Brain microvascular endothelial cell (primary cell): ENCODE measurements around the gene PCDHGA9.

ENCODE experiments used
- DNase-seq: peaks from one replicate; pipeline ENCODE4 v3.0.0-alpha.2; 2020
- H3K27ac ChIP-seq: fragments of 250-450 bp; sonication (Bioruptor Pico); 2 replicates; pipeline ENCODE4 v1.5.1; 2020; ENCODE audit warnings: mild to moderate bottlenecking, moderate library complexity
- H3K27me3 ChIP-seq: fragments of 250-450 bp; sonication (Bioruptor Pico); replicated peaks from 2 replicates; pipeline ENCODE4 v1.5.1; 2020; ENCODE audit warnings: mild to moderate bottlenecking
- H3K36me3 ChIP-seq: fragments of 250-450 bp; sonication (Bioruptor Pico); replicated peaks from 2 replicates; pipeline ENCODE4 v1.5.1; 2020; ENCODE audit warnings: mild to moderate bottlenecking
- H3K4me3 ChIP-seq: 2 replicates; pipeline ENCODE4 v1.5.1; 2011; ENCODE audit warnings: low read depth, mild to moderate bottlenecking, control low read depth, low read length, moderate library complexity
- in situ Hi-C: cut with HindIII; loops from 2 replicates; pipeline ENCODE4 v1.10.0; 2017; ENCODE audit warnings: low sequenced_read_pairs, low pct_ligation_motif_present
- TF ChIP-seq, protein P1 (sequence below): IDR thresholded peaks from 2 replicates; pipeline ENCODE4 v1.5.1; 2011; ENCODE audit warnings: low read depth, mild to moderate bottlenecking, moderate library complexity, low read length, control low read depth, inconsistent platforms; ENCODE audit errors: missing control alignments

Gene PCDHGA9

DNA sequence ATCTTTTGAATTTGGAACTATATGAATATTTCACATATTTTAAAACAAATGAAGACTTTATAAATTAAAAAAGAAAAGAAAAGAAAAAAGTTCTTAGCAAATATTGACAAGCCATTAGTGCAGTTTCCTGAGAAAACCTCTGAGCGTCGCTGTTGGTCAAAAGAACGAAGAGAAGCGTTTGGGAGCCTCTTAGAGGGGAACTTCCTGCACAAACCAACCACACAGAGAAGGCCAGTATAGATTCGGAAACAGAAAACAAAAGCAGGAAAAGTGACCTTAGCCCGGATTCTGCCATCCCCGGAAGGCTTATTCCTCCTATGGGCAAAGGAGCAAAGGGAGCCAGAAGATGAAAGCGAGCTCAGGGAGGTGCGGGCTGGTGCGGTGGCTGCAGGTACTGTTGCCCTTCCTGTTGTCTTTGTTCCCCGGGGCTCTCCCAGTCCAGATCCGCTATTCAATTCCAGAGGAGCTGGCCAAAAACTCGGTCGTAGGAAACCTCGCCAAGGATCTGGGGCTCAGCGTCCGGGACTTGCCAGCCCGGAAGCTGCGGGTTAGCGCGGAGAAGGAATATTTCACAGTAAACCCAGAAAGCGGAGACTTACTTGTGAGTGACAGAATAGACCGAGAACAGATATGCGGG is 42.7 kb upstream of the PCDHGA9 start, which contains the start of gene PCDHGB2:
PCDHGB2 (plus strand) TSS at position 205 of the 637 bp plus-strand sequence; CDS start at position 347, 142 bp downstream.
- Histone ChIP-seq H3K27me3 (peaks cover 5% of the 10 kb centered on the region), H3K27ac (no peak within 1 kb of the TSS), H3K4me3 (peak within 1 kb of the TSS; percentile 40), H3K36me3 (no peaks in the 10 kb centered on the region)
- TF ChIP-seq, protein P1, sequence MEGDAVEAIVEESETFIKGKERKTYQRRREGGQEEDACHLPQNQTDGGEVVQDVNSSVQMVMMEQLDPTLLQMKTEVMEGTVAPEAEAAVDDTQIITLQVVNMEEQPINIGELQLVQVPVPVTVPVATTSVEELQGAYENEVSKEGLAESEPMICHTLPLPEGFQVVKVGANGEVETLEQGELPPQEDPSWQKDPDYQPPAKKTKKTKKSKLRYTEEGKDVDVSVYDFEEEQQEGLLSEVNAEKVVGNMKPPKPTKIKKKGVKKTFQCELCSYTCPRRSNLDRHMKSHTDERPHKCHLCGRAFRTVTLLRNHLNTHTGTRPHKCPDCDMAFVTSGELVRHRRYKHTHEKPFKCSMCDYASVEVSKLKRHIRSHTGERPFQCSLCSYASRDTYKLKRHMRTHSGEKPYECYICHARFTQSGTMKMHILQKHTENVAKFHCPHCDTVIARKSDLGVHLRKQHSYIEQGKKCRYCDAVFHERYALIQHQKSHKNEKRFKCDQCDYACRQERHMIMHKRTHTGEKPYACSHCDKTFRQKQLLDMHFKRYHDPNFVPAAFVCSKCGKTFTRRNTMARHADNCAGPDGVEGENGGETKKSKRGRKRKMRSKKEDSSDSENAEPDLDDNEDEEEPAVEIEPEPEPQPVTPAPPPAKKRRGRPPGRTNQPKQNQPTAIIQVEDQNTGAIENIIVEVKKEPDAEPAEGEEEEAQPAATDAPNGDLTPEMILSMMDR, result peak; percentile 48
- DNase-seq, result no peak
- in situ Hi-C loops, result no loop called here

DNA sequence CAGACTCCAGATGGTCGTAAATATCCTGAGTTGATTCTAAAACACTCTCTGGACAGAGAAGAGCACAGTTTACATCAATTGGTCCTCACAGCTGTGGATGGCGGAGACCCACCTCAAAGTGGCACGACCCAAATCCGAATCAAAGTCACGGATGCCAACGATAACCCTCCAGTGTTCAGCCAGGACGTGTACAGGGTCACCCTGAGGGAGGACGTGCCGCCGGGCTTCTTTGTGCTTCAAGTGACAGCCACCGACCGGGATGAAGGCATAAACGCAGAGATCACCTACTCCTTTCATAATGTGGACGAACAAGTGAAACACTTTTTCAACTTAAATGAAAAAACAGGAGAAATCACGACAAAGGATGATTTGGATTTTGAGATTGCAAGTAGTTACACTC is 41.9 kb upstream of the PCDHGA9 start:
- Histone ChIP-seq H3K27ac (no peak overlapping the region), H3K27me3 (peaks cover 5% of the 10 kb centered on the region), H3K4me3 (no peak overlapping the region), H3K36me3 (no peaks in the 10 kb centered on the region)
- no peak for DNase-seq
- TF ChIP-seq, protein P1, result no peak
- in situ Hi-C loops, result no loop called here

DNA sequence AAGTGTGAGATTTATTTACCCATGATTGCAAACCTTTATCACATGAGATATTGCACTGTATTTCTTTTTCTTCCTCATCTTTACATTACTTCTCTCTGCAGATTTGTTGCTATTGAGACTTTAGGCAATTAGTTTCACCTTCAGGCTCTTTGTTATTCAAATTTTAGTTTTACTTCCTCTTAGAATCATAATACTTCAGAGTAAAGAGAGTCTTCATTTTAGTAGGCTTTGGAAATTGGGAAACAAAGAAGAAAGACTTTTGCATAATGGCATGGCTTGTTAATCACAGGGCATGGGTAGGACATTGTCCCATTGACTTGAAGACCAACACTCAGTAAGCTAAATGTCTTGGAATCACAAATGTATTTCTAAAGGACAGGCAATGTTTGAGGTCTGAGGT is 39.9 kb upstream of the PCDHGA9 start:
- no peak for DNase-seq
- TF ChIP-seq, protein P1, result no peak
- H3K4me3 ChIP-seq, result no peak overlapping the region
- peaks cover 8% of the 10 kb centered on the region for H3K27me3 ChIP-seq
- H3K27ac ChIP-seq, result no peak overlapping the region
- H3K36me3 ChIP-seq, result no peaks in the 10 kb centered on the region
- in situ Hi-C loops, result no loop called here

DNA sequence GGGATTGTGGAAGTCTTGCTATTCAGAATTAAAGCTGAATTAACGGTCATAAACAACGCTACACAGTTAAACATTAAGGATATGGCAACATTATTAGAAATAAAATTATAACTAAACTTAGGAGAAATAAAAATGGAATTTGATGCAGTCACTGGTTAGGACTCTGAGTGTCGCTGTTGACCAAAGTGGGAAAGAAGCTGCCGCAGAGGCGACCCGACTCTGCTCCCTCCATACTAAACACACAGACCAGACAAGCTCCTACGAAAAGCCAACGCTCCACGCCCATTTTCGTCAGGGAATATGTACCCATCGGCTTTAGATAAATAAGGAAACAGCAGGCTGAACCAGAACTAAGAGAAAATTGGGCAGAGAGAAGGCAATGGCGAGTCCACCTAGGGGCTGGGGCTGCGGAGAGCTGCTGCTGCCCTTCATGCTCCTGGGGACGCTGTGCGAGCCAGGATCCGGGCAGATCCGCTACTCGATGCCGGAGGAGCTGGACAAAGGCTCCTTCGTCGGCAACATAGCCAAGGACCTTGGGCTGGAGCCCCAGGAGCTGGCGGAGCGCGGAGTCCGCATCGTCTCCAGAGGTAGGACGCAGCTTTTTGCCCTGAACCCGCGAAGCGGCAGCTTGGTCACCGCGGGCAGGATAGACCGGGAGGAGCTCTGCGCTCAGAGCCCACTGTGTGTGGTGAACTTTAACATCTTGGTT is 38.5 kb upstream of the PCDHGA9 start, which contains the start of gene PCDHGA5:
PCDHGA5 (plus strand) TSS at position 211 of the 709 bp plus-strand sequence; CDS start at position 380, 169 bp downstream.
- no peak within 1 kb of the TSS for H3K27ac ChIP-seq
- in situ Hi-C loops, result no loop called here
- H3K36me3 ChIP-seq, result no peaks in the 10 kb centered on the region
- TF ChIP-seq, protein P1, result peak; percentile 29
- H3K27me3 ChIP-seq, result peaks cover 8% of the 10 kb centered on the region
- no peak within 1 kb of the TSS for H3K4me3 ChIP-seq
- DNase-seq, result no peak

DNA sequence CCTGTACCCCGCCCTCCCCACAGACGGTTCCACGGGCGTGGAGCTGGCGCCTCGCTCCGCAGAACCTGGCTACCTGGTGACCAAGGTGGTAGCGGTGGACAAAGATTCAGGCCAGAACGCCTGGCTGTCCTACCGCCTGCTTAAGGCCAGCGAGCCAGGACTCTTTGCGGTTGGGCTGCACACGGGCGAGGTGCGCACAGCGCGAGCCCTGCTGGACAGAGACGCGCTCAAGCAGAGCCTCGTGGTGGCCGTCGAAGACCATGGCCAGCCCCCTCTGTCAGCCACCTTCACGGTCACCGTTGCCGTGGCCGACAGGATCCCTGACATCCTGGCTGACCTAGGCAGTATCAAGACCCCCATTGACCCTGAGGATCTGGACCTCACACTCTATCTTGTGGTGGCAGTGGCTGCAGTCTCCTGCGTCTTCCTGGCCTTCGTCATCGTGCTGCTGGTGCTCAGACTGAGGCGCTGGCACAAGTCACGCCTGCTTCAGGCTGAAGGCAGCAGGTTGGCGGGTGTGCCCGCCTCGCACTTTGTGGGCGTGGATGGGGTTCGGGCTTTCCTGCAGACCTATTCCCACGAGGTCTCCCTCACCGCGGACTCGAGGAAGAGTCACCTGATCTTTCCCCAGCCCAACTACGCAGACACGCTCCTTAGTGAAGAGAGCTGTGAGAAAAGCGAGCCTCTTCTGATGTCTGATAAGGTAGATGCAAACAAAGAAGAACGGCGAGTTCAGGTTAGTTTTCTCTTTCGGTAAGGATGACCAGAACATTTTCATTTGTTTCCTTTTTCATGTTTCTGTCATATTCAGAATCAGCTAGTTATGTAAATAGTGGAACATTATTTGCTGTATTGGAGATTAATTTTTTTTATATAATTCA is 36.3 kb upstream of the PCDHGA9 start:
- in situ Hi-C loops, result no loop called here
- TF ChIP-seq, protein P1, result no peak
- H3K36me3 ChIP-seq, result no peaks in the 10 kb centered on the region

More for the DNA sequence above, 36.3 kb upstream of the PCDHGA9 start:
- Histone ChIP-seq H3K4me3 (no peak overlapping the region), H3K27ac (no peak overlapping the region), H3K27me3 (peaks cover 8% of the 10 kb centered on the region)
- DNase-seq, result no peak
